Activated CD4-positive, alpha-beta T cell treated with anti-CD3 and anti-CD28 coated beads, Interleukin-2, amount 50 U/mL, for 48 hours (primary cell): Measurements from ENCODE around the gene RNU1-3.

ENCODE experiments used
- DNase-seq, 2 experiments: peaks; one replicate each; pipeline ENCODE4 v3.0.0-alpha.2; 2020

The RNU1-3 gene

DNA sequence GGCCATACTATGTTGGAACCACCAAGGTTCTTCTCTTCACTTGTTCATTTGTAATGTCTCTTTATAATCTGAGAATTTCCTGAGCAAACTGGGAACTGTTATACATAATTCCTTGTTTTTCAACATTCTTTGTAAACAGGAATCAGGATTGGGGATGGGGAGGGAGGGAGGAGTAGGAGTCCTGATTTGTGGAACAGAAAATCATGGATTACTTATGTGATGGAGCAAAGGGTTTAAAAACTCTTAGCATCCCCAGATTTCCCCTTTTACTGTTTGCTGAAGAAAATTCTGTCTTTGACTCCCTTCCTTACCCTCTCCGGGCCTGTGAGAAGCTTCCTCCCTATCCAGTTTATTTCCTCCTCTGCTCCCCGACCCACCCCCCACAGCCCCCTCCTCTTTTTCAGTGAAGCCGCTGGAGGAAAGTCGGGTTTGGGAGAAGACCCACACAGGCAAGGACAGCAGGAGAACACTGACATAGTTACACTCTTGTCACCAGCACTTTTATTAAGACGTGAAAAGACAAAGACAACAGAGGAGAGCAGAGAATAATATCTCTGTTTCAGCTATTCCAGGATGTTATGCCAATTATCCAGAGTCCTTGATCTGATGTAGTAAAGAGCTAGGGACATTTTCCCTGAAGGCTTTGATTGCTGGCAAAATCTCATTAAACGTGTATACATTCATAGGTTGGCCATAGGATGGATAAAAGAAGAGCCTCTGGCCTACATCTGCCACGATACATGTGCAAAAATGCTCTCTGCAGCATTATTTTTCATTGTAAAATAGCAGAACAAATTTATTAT, 48.8 kb downstream of the RNU1-3 start:
- no peak for DNase-seq

- DNase-seq: no peak
Measured at GRCh38 chr1:16617114-16617631, 49.6 kb downstream of the RNU1-3 start.
